ENCODE data around the gene STYXL1. TPM values are rescaled to one million over a fixed set of nuclear protein-coding genes. Genes with fewer than 3 reads are reported as not detected.
"Not testable (repeated sequence)": the region's sequence is repeated elsewhere in the genome, so short reads cannot be mapped to it uniquely, and the experiment has no call there.

STYXL1 gene
- total RNA-seq = 10 to 100 TPM; 29.8 to 94.5 TPM

DNA sequence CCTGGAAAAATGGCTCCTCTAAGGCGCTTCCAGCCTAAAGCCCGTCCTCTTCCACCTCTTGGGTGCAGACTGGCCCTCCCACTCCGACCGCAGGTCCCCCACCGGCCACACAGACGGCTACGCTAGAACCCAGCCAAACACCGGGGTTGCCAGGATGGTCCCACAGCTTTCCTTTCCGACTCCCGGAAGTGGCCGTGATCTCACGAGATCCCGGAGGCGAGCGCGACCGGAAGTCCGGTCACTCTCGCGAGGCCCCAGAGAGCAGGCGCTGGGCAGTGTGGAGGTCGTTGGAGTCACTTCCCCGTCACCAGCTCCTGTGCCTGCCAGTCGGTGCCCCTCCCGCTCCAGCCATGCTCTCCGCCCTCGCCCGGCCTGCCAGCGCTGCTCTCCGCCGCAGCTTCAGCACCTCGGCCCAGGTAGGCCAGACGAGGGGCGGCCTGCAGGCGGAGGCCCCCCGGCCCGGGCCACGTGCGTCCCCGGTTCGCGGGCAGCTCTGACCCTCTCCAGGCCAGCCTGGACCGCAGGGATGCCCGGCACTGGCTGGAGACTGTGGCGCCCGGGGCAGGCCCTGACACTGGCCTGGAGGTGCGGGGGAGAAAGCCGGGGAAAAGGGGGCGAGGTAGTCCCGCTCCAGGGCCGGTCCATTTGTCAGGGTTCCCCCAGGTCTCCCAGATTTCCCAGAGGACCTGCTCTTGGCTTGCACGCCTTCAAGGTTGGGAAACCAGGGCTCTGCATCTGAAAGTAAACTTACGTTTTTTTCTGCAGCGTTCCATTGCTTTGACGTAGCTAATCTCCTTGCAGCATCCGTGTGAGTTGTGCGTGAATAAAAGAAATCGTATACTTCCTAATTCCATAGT is at the start of gene STYXL1, which contains the start of gene MDH2:
Gene STYXL1, minus strand, starts transcription at position 190 of the 857 bp plus-strand sequence. CDS start 17,477 bp downstream, outside the sequence.
Gene MDH2, plus strand, starts transcription at position 296 of the 857 bp plus-strand sequence. Its CDS starts 55 bp downstream, at position 351.
- no peaks in the 10 kb centered on the region for H3K36me3 ChIP-seq
- DNase-seq (ENCODE audit: low spot score) = peak; percentile 91
- H3K9me3 ChIP-seq = no peaks in the 10 kb centered on the region
- peak within 1 kb of the TSS; percentile 72 to 84 for H3K27ac ChIP-seq
- H3K4me3 ChIP-seq = peak within 1 kb of the TSS; percentile 90 to 98
- intact Hi-C loops (cut with DNase I) = no loop called here
- TF ChIP-seq, protein P1, sequence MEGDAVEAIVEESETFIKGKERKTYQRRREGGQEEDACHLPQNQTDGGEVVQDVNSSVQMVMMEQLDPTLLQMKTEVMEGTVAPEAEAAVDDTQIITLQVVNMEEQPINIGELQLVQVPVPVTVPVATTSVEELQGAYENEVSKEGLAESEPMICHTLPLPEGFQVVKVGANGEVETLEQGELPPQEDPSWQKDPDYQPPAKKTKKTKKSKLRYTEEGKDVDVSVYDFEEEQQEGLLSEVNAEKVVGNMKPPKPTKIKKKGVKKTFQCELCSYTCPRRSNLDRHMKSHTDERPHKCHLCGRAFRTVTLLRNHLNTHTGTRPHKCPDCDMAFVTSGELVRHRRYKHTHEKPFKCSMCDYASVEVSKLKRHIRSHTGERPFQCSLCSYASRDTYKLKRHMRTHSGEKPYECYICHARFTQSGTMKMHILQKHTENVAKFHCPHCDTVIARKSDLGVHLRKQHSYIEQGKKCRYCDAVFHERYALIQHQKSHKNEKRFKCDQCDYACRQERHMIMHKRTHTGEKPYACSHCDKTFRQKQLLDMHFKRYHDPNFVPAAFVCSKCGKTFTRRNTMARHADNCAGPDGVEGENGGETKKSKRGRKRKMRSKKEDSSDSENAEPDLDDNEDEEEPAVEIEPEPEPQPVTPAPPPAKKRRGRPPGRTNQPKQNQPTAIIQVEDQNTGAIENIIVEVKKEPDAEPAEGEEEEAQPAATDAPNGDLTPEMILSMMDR (IDR thresholded peaks at IDR 0.05) = no peak
- TF ChIP-seq POLR2AphosphoS5 (IDR thresholded peaks at IDR 0.05) = peak; percentile 97
- TF ChIP-seq POLR2A (IDR thresholded peaks at IDR 0.05) = peak; percentile 72
- no peaks in the 10 kb centered on the region for H3K27me3 ChIP-seq (replicated peaks; ENCODE audit: insufficient read depth)
- peaks cover 8% of the 10 kb centered on the region for H3K4me1 ChIP-seq (replicated peaks)
- under 1% methylated on average over 54 of the region's 58 CpGs for WGBS

DNA sequence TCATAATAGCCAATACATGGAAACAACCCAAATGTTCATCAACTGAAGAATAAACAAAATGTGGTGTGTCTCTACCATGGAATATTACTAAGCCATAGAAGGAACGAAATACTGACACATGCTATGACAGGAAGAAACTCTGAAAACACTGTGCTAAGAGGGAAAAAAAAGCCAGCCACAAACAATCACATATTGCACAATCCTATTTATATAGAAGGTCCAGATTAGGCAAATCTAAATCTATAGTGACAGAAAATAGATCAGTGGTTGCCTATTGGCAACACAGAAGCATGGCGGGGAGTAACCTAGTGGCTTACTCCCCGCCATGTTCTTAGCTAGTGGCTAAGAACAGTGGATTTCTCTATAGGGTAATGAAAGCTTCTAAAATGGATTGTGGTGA is 48.1 kb upstream of the STYXL1 start:
- 97% methylated on average over 3 of the region's 3 CpGs for WGBS
- intact Hi-C loops (cut with DNase I) = no loop called here

DNA sequence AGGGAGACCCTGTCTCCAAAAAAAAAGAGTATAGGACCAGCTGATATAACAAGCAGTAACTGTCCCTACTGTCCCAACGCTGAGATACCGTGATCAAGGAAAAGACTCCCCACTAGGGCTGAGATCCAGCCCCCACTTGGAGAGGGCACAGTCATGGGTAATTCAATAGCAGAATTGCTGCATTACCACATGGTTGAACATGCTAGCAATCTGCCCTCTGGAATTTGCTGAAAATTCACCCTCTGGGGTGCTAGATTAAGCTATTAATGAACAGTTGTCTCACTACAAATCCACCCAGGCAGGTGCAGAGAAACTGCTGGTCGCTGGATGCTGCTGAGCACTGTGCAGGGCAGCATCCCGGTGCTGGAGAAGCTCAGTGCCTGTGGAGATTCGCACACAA is 46.5 kb upstream of the STYXL1 start:
- DNase-seq (ENCODE audit: low spot score); H3K4me3 ChIP-seq; H3K27me3 ChIP-seq (replicated peaks; ENCODE audit: insufficient read depth); H3K36me3 ChIP-seq; H3K27ac ChIP-seq; H3K4me1 ChIP-seq (replicated peaks); intact Hi-C loops (cut with DNase I); H3K9me3 ChIP-seq: not testable (repeated sequence)
- 96% methylated on average over 5 of the region's 5 CpGs for WGBS

More for the DNA sequence above, 48.1 kb upstream of the STYXL1 start:
- DNase-seq (ENCODE audit: low spot score) = no peak
- Histone ChIP-seq H3K4me3 (no peak overlapping the region), H3K36me3 (no peaks in the 10 kb centered on the region), H3K4me1 (replicated peaks) (peaks cover 5% of the 10 kb centered on the region), H3K27me3 (replicated peaks; ENCODE audit: insufficient read depth) (no peaks in the 10 kb centered on the region), H3K9me3 (no peaks in the 10 kb centered on the region), H3K27ac (no peak overlapping the region)
- no peak for TF ChIP-seq POLR2A (IDR thresholded peaks at IDR 0.05)
- TF ChIP-seq POLR2AphosphoS5 (IDR thresholded peaks at IDR 0.05) = no peak
- TF ChIP-seq, protein P1 (IDR thresholded peaks at IDR 0.05) = no peak

- H3K27ac ChIP-seq; H3K4me1 ChIP-seq (replicated peaks); H3K9me3 ChIP-seq; H3K4me3 ChIP-seq; H3K36me3 ChIP-seq; H3K27me3 ChIP-seq (replicated peaks; ENCODE audit: insufficient read depth); intact Hi-C loops (cut with DNase I); DNase-seq (ENCODE audit: low spot score): not testable (repeated sequence)
- WGBS = 92% methylated on average over 5 of the region's 5 CpGs
These were observed 45.7 kb upstream of the STYXL1 start for GRCh38 chr7:76093531-76093930.

- Histone ChIP-seq H3K36me3 (no peaks in the 10 kb centered on the region), H3K4me1 (replicated peaks) (no peaks in the 10 kb centered on the region), H3K27me3 (replicated peaks; ENCODE audit: insufficient read depth) (no peaks in the 10 kb centered on the region), H3K27ac (no peak overlapping the region), H3K9me3 (no peaks in the 10 kb centered on the region), H3K4me3 (no peak overlapping the region)
- intact Hi-C loops (cut with DNase I) = no loop called here
- WGBS = 80% methylated on average over 5 of the region's 5 CpGs
- TF ChIP-seq POLR2AphosphoS5 (IDR thresholded peaks at IDR 0.05) (no peak), POLR2A (IDR thresholded peaks at IDR 0.05) (no peak)
- TF ChIP-seq, protein P1 (IDR thresholded peaks at IDR 0.05) = no peak
- no peak for DNase-seq (ENCODE audit: low spot score)
These were observed 43.7 kb upstream of the STYXL1 start for GRCh38 chr7:76091506-76091905.

Data from prostate gland (tissue), 2 donors.